ENCODE data around the gene RPL10A.

Gene RPL10A

DNA sequence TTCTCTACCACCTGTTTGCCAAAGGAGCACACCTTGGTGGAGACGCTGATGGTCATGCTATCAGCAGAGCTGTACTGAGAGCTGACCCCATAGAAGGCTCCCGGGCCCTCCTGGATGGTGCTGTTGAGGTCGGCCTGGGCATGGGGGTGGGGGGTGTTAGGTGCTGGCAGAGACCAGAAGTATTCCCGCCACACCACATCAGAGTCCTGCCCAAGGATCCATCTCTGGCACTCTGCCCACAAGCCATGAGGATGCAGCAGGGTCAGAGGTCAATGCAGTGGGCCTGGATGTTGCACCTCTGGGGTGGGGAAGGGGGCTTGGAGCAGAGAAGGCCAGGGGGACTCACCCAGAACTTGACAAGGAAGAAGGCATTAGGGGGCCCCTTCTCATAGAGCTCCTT, 7.4 kb downstream of the RPL10A start:
- Histone ChIP-seq H3K27ac (ENCODE audit: low read length) (no peak overlapping the region), H3K4me1 (ENCODE audit: control insufficient read depth, insufficient read depth, low read length) (no peaks in the 10 kb centered on the region), H3K9me3 (ENCODE audit: control insufficient read depth, insufficient read depth, low read length) (no peaks in the 10 kb centered on the region), H3K27me3 (ENCODE audit: control insufficient read depth, insufficient read depth, low read length) (no peaks in the 10 kb centered on the region), H3K36me3 (ENCODE audit: control insufficient read depth, insufficient read depth, low read length) (peaks cover 31% of the 10 kb centered on the region), H3K4me3 (ENCODE audit: low read length) (no peak overlapping the region)
- DNase-seq (ENCODE audit: low read depth, low spot score) = no peak
- WGBS (ENCODE audit: insufficient coverage, insufficient read length) = no CpG with 5 or more reads among the region's 4 CpGs

DNA sequence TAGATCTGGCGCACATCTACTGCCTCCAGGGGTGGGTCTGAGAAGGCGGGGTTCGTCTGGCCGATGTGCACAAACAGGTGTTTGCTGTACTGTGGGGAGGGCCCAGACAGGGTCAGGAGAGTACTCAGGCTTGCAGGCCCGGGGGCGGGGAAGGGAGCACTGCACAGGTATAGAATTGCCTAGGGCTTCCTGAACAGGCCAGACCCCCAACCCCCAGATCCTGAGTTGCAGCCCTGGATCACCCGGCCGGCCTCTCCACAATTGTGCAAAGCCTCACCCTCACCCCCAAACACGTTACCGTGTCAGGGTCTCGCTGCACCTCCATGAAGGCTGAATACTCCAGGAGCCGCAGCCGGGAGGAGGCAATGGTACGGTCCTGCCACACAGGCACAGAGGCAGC, 7.8 kb downstream of the RPL10A start:
- DNase-seq (ENCODE audit: low read depth, low spot score) = no peak

DNA sequence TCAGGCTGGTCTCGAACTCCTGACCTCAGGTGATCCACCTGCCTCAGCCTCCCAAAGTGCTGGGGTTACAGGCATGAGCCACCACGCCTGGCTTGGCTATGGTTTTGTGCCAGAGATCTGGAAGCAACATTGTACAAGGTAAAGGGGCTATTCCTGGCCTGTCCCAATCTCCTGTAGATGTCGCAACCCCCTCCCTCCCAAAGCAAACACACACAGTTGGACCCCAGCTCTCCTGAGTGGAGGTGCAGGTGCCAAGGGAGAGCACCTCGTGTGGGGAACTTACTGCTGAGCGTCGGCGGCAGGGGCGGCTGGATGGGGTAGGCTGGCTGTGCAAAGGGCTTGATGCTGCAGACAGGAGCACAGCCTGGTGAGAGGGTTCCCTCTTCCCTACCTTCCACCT, 8.8 kb downstream of the RPL10A start:
- no peak overlapping the region for H3K27ac ChIP-seq (ENCODE audit: low read length)
- no CpG with 5 or more reads among the region's 8 CpGs for WGBS (ENCODE audit: insufficient coverage, insufficient read length)
- peaks cover 21% of the 10 kb centered on the region for H3K36me3 ChIP-seq (ENCODE audit: control insufficient read depth, insufficient read depth, low read length)
- H3K27me3 ChIP-seq (ENCODE audit: control insufficient read depth, insufficient read depth, low read length) = no peaks in the 10 kb centered on the region
- DNase-seq (ENCODE audit: low read depth, low spot score) = no peak
- H3K4me3 ChIP-seq (ENCODE audit: low read length) = no peak overlapping the region
- H3K9me3 ChIP-seq (ENCODE audit: control insufficient read depth, insufficient read depth, low read length) = no peaks in the 10 kb centered on the region
- no peaks in the 10 kb centered on the region for H3K4me1 ChIP-seq (ENCODE audit: control insufficient read depth, insufficient read depth, low read length)

More for the DNA sequence above, 7.8 kb downstream of the RPL10A start:
- Histone ChIP-seq H3K4me3 (ENCODE audit: low read length) (no peak overlapping the region), H3K27ac (ENCODE audit: low read length) (no peak overlapping the region), H3K27me3 (ENCODE audit: control insufficient read depth, insufficient read depth, low read length) (no peaks in the 10 kb centered on the region), H3K4me1 (ENCODE audit: control insufficient read depth, insufficient read depth, low read length) (no peaks in the 10 kb centered on the region), H3K36me3 (ENCODE audit: control insufficient read depth, insufficient read depth, low read length) (peaks cover 29% of the 10 kb centered on the region), H3K9me3 (ENCODE audit: control insufficient read depth, insufficient read depth, low read length) (no peaks in the 10 kb centered on the region)
- no CpG with 5 or more reads among the region's 14 CpGs for WGBS (ENCODE audit: insufficient coverage, insufficient read length)

DNA sequence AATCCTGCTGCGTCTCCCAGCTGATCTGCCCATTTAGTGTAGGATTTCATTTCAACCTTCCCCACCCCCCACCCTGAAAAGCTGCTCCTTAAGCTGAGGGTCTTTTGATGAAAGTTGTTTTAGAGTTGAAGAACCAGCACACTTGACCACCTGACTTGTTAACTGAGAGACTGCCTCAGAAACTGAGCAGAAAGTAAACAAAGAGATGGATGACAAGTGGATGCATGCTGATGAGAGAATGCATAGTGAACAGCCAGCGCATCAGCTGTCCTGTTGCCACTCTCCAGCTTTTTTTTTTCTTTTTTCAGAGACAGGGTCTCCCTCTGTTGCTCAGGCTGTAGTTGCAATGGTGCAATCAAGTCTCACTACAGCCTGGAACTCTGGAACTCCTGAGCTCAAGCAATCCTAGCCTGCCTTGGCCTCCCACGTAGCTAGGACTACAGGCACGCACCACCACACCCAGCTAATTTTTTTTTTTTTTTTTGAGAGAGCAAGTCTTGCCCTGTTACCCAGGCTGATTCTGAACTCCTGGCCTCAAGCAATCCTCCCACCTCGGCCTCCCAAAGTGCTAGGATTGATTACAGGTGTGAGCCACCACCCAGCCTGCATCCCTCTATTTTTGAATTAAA, 9.5 kb downstream of the RPL10A start:
- WGBS (ENCODE audit: insufficient coverage, insufficient read length) = no CpG with 5 or more reads among the region's 5 CpGs
- Histone ChIP-seq H3K27me3 (ENCODE audit: control insufficient read depth, insufficient read depth, low read length) (no peaks in the 10 kb centered on the region), H3K4me1 (ENCODE audit: control insufficient read depth, insufficient read depth, low read length) (no peaks in the 10 kb centered on the region), H3K4me3 (ENCODE audit: low read length) (no peak overlapping the region), H3K36me3 (ENCODE audit: control insufficient read depth, insufficient read depth, low read length) (peaks cover 18% of the 10 kb centered on the region), H3K9me3 (ENCODE audit: control insufficient read depth, insufficient read depth, low read length) (no peaks in the 10 kb centered on the region), H3K27ac (ENCODE audit: low read length) (no peak overlapping the region)
- DNase-seq (ENCODE audit: low read depth, low spot score) = no peak

DNA sequence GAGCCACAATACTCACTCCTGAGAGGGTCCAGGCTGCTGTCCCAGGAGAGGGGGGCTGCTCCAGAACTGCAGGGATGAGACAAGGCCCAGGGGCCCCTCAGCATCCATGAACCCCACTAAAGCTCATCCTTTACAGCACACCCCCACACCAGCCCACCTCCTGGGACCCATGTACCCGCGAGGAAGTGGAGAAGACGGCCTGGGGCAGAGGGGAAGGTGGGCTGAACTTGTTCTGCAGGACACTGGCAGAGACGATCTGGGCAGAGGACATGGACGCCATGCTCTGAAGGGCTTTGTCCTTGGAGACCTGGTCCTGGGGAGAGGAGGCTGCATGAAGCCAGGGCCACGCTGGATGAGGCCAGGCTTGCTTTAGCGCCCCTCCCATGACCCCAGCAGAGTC, 10.1 kb downstream of the RPL10A start:
- DNase-seq (ENCODE audit: low read depth, low spot score) = no peak
- Histone ChIP-seq H3K36me3 (ENCODE audit: control insufficient read depth, insufficient read depth, low read length) (peaks cover 21% of the 10 kb centered on the region), H3K4me1 (ENCODE audit: control insufficient read depth, insufficient read depth, low read length) (no peaks in the 10 kb centered on the region), H3K27ac (ENCODE audit: low read length) (no peak overlapping the region), H3K9me3 (ENCODE audit: control insufficient read depth, insufficient read depth, low read length) (no peaks in the 10 kb centered on the region), H3K27me3 (ENCODE audit: control insufficient read depth, insufficient read depth, low read length) (no peaks in the 10 kb centered on the region), H3K4me3 (ENCODE audit: low read length) (no peak overlapping the region)
- no CpG with 5 or more reads among the region's 7 CpGs for WGBS (ENCODE audit: insufficient coverage, insufficient read length)

DNA sequence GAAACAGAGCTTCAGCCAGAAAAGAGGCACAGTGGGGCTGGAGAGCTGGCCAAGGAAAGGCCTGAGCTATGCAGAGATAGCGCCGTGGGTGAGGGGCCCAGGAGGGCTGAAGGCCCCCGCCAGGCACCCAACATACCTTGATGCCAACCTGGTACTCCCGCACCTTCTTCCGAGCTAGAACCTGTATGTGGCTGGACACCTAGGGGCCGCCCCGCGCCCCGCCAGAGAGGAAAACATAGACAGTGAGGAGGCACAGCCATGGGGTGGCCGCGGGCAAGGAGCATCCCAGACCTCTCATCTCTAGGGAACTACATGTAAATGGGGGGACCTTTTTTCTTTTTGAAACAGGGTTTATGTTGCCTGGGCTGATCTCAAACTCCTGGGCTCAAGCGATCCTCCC, 12.0 kb downstream of the RPL10A start:
- Histone ChIP-seq H3K4me3 (ENCODE audit: low read length) (no peak overlapping the region), H3K36me3 (ENCODE audit: control insufficient read depth, insufficient read depth, low read length) (peaks cover 22% of the 10 kb centered on the region), H3K4me1 (ENCODE audit: control insufficient read depth, insufficient read depth, low read length) (peaks cover 7% of the 10 kb centered on the region), H3K27ac (ENCODE audit: low read length) (no peak overlapping the region), H3K9me3 (ENCODE audit: control insufficient read depth, insufficient read depth, low read length) (no peaks in the 10 kb centered on the region), H3K27me3 (ENCODE audit: control insufficient read depth, insufficient read depth, low read length) (no peaks in the 10 kb centered on the region)
- WGBS (ENCODE audit: insufficient coverage, insufficient read length) = no CpG with 5 or more reads among the region's 12 CpGs
- no peak for DNase-seq (ENCODE audit: low read depth, low spot score)

DNA sequence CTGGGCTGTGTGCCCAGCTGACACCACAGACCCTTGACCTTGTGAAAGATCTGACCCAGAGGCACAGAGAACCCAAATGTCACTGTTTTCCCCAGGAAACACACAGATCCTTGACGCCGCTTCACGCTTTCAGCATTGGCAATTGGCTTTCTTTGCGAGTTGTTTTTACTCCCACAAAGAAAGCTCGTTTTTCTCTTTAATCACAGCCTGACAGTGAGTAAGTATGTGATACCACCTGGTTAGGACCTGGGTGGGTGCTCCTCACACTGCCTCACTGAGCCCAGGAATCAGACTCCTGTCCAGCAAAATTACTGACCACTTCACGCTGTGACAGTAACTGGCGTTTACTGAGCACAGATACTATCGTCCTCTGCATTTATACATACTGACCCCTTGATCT, 13.0 kb downstream of the RPL10A start:
- Histone ChIP-seq H3K27me3 (ENCODE audit: control insufficient read depth, insufficient read depth, low read length) (no peaks in the 10 kb centered on the region), H3K4me1 (ENCODE audit: control insufficient read depth, insufficient read depth, low read length) (peaks cover 7% of the 10 kb centered on the region), H3K27ac (ENCODE audit: low read length) (no peak overlapping the region), H3K9me3 (ENCODE audit: control insufficient read depth, insufficient read depth, low read length) (no peaks in the 10 kb centered on the region), H3K4me3 (ENCODE audit: low read length) (no peak overlapping the region), H3K36me3 (ENCODE audit: control insufficient read depth, insufficient read depth, low read length) (peaks cover 18% of the 10 kb centered on the region)
- DNase-seq (ENCODE audit: low read depth, low spot score) = no peak
- WGBS (ENCODE audit: insufficient coverage, insufficient read length) = no CpG with 5 or more reads among the region's 8 CpGs

DNA sequence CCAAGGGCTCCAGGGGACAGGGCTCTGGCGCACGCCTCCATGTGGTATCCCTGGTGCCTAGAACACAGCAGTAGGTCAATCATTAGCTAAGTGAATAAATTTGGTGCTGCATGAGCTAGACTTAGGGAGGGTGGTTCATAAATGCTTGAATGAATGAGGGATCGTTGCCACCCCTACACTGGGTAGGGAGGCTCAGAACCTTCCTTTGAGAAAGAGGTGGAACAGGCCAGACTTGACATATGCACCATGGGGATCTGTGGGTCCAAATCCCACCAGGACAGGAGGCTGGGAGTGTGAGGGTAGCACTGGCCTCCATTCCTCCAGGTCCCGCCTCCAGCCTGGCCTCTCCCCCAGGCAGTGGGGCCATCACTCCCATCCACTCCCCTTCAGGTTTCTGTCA, 14.9 kb downstream of the RPL10A start:
- no peak overlapping the region for H3K4me3 ChIP-seq (ENCODE audit: low read length)
- H3K27me3 ChIP-seq (ENCODE audit: control insufficient read depth, insufficient read depth, low read length) = no peaks in the 10 kb centered on the region
- H3K4me1 ChIP-seq (ENCODE audit: control insufficient read depth, insufficient read depth, low read length) = peaks cover 11% of the 10 kb centered on the region
- H3K27ac ChIP-seq (ENCODE audit: low read length) = no peak overlapping the region
- peaks cover 18% of the 10 kb centered on the region for H3K36me3 ChIP-seq (ENCODE audit: control insufficient read depth, insufficient read depth, low read length)
- no peak for DNase-seq (ENCODE audit: low read depth, low spot score)
- no CpG with 5 or more reads among the region's 4 CpGs for WGBS (ENCODE audit: insufficient coverage, insufficient read length)
- no peaks in the 10 kb centered on the region for H3K9me3 ChIP-seq (ENCODE audit: control insufficient read depth, insufficient read depth, low read length)

DNA sequence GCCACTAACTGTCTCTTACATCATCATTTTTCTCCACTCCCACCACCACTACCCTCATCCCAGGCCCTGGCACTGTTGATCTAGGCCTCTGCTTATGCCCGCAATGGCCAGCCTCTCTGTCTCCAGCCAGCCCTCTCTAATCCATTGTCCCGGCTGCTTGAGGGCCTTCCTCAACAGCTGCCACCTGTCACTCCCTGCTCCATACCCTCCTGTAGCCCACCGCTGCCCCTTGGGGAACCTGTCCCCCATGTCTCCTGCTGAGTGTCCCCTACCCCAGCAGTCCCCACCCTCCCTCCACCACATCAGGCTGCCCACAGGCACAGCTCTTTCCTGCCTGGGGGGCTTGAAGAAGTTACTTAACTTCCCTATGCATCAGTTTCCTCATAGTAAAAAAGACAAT, 15.3 kb downstream of the RPL10A start:
- no peak for DNase-seq (ENCODE audit: low read depth, low spot score)
- H3K27me3 ChIP-seq (ENCODE audit: control insufficient read depth, insufficient read depth, low read length) = no peaks in the 10 kb centered on the region
- no peak overlapping the region for H3K27ac ChIP-seq (ENCODE audit: low read length)
- no CpG with 5 or more reads among the region's 3 CpGs for WGBS (ENCODE audit: insufficient coverage, insufficient read length)
- H3K4me3 ChIP-seq (ENCODE audit: low read length) = no peak overlapping the region
- H3K9me3 ChIP-seq (ENCODE audit: control insufficient read depth, insufficient read depth, low read length) = no peaks in the 10 kb centered on the region
- peaks cover 11% of the 10 kb centered on the region for H3K4me1 ChIP-seq (ENCODE audit: control insufficient read depth, insufficient read depth, low read length)
- 0 out of 2 replicates have a peak, but pooled peaks cover 13% of the 10 kb centered on the region for H3K36me3 ChIP-seq (ENCODE audit: control insufficient read depth, insufficient read depth, low read length)

DNA sequence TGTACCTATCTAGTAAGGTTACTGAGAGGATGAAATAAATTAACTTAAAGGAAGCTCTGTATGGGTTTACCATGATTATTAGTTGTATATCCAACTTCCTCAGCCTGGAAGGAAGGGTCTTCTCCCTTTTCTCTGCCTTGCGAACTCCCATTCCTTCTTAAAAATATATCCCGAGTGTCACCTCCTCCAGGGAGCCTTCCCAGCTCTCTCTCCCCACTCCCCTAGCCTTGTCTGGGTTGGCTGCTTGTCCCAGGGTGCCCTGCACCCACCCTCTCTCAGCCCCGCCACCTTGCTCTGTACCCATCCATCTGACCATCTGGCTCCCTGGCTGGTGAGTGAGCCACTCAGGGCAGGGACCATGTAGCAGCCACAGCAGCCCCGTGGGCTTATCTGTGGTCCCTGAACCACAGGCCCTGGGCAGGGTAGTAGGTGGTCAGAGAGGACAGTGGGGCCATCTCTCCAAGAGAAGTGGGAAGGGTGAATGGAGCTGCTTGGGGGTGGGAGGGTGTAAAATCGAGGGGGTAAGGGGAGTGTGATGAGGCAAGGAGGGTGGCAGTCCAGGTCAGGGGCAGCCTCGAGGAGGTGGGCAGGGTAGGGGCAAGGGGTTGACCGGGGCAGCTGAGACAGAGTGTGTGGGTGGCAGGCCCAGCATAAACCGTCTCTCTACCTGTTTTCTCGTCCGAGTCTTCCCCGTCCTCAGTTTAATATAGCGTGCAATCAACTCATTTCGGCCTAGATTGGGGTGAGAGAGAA, 15.9 kb downstream of the RPL10A start:
- Histone ChIP-seq H3K27me3 (ENCODE audit: control insufficient read depth, insufficient read depth, low read length) (no peaks in the 10 kb centered on the region), H3K9me3 (ENCODE audit: control insufficient read depth, insufficient read depth, low read length) (no peaks in the 10 kb centered on the region), H3K36me3 (ENCODE audit: control insufficient read depth, insufficient read depth, low read length) (0 out of 2 replicates have a peak, but pooled peaks cover 13% of the 10 kb centered on the region), H3K4me3 (ENCODE audit: low read length) (no peak overlapping the region), H3K27ac (ENCODE audit: low read length) (no peak overlapping the region), H3K4me1 (ENCODE audit: control insufficient read depth, insufficient read depth, low read length) (peaks cover 11% of the 10 kb centered on the region)
- no CpG with 5 or more reads among the region's 13 CpGs for WGBS (ENCODE audit: insufficient coverage, insufficient read length)
- DNase-seq (ENCODE audit: low read depth, low spot score) = no peak

Measured in iPS DF 6.9 (cell line).